Glutamatergic neuron (in vitro differentiated cells): Measurements from ENCODE around the gene RRN3. TPM values are rescaled to one million over a fixed set of nuclear protein-coding genes. Genes with fewer than 3 reads are reported as not detected.
"Not testable (repeated sequence)": the region's sequence is repeated elsewhere in the genome, so short reads cannot be mapped to it uniquely, and the experiment has no call there.

Source experiments
- DNase-seq: peaks from one replicate; pipeline ENCODE4 v3.0.0; 2022
- H3K27ac Mint-ChIP-seq: one replicate; pipeline ENCODE4 v1.8.0; 2020; ENCODE audit warnings: mild to moderate bottlenecking, mixed read lengths, inconsistent platforms; ENCODE audit not compliant: unreplicated experiment
- H3K27me3 Mint-ChIP-seq: one replicate; pipeline ENCODE4 v1.8.0; 2020; ENCODE audit warnings: mild to moderate bottlenecking, moderate library complexity, mixed read lengths, inconsistent platforms; ENCODE audit not compliant: unreplicated experiment
- H3K36me3 Mint-ChIP-seq: one replicate; pipeline ENCODE4 v1.8.0; 2020; ENCODE audit warnings: mild to moderate bottlenecking, mixed read lengths, inconsistent platforms; ENCODE audit not compliant: unreplicated experiment
- H3K4me1 Mint-ChIP-seq: one replicate; pipeline ENCODE4 v1.8.0; 2020; ENCODE audit warnings: mild to moderate bottlenecking, low read depth, mixed read lengths, inconsistent platforms; ENCODE audit not compliant: unreplicated experiment
- H3K4me3 Mint-ChIP-seq: one replicate; pipeline ENCODE4 v1.8.0; 2020; ENCODE audit warnings: mild to moderate bottlenecking, mixed read lengths, inconsistent platforms; ENCODE audit not compliant: unreplicated experiment
- H3K9me3 Mint-ChIP-seq: one replicate; pipeline ENCODE4 v1.8.0; 2020; ENCODE audit warnings: mild to moderate bottlenecking, moderate library complexity, mixed read lengths, inconsistent platforms; ENCODE audit not compliant: unreplicated experiment
- microRNA-seq: library from miRNA; unstranded; fragments of <30 nt; microRNA quantifications from one replicate; pipeline ENCODE4, GENCODE V29; 2020; ENCODE audit not compliant: unreplicated experiment
- total RNA-seq: library from RNA; stranded (reverse); fragmentation: NEBNext Ultra II Directional; extraction: Animal tissue kit (Norgen Biotek cat#: 25700); gene quantifications from one replicate; pipeline ENCODE4 v1.2.1, GENCODE V29; 2021; ENCODE audit not compliant: unreplicated experiment

RRN3 gene
- total RNA-seq, 1 donor from 2014 or later, result 50.0 TPM

- not testable (repeated sequence) for H3K27me3 Mint-ChIP-seq, H3K4me3 Mint-ChIP-seq, H3K27ac Mint-ChIP-seq, DNase-seq, H3K9me3 Mint-ChIP-seq, H3K36me3 Mint-ChIP-seq
- peaks cover 20% of the 10 kb centered on the region for H3K4me1 Mint-ChIP-seq
Measured at GRCh38 chr16:15012941-15013340, 81.1 kb downstream of the RRN3 start.

Small RNA genes within 50 kb of the gene (microRNA-seq; reads per million reads assigned to microRNA genes)
- gene MIR1972-1 (not detected), gene MIR6511B2 (not detected)

Other genes starting within 250 kb of the RRN3 start
- gene NPIPA1, start 156.8 kb downstream of the RRN3 start, total RNA-seq, result 216 TPM
- 81.3 TPM for gene PDXDC1, start 119.2 kb downstream of the RRN3 start, total RNA-seq
- 71.1 TPM for gene NTAN1, start 38.2 kb downstream of the RRN3 start, total RNA-seq